Measurements from ENCODE around the gene ZDHHC1. TPM values are rescaled to one million over a fixed set of nuclear protein-coding genes. Genes with fewer than 3 reads are reported as not detected.

The ZDHHC1 gene, protein sequence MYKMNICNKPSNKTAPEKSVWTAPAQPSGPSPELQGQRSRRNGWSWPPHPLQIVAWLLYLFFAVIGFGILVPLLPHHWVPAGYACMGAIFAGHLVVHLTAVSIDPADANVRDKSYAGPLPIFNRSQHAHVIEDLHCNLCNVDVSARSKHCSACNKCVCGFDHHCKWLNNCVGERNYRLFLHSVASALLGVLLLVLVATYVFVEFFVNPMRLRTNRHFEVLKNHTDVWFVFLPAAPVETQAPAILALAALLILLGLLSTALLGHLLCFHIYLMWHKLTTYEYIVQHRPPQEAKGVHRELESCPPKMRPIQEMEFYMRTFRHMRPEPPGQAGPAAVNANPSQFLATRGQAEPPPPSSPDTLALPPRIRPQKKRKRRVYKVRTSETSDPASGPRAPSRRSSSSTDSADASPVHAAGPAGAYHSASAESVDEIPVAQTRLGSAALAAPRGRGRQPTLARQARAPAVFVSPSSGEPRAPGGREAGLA
- total RNA-seq (1 to 10 TPM in 1 of 2 donors, under 1 TPM in 1; 0.33 to 1.6 TPM), polyA plus RNA-seq (1 to 10 TPM in 1 of 2 donors, under 1 TPM in 1; 0.53 to 1.6 TPM)

DNA sequence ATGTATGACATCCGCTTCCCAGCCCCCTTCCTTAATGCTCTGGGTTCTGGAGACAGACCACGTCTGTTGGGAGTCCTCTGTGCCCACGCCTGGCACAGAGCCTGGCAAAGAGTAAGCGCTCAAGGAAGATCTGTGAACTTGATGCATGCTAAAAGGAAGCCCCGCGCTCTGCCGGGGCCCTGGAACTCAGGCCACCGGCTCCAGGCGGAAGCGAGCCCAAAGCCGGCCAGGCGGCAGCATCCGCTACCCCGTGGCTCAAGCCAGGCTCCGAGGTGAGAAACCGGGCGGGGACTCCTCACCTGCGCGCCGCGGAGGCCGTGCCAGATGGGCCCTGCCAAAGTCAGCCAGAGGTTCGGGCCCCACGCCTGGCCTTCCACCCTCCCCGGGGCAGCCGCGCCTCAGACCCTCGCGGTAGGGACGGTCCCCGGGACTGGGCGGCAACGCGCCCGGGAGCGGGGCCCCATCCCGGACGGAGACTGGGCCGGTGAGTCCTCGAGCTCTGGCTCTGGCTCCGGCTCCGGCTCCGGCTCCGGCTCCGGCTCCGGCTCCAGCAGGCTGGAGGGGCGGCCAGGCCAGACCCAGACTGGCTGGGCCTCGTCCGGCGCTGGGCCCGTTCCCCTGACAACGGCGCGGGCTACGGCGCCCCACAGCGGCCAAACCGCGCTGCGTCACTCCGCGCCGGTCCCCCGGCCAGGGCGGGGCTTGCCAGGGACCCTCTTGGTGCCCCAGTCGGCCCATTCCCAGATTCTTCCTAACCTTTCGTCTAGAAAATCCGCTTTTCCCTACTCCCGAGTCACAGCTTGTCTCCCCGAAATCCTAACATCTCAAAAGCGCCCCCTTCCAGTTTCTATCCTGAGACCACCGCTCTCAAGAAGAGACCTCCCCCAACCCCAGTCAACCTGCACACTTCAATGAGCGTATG, at the start of gene ZDHHC1:
TSS of gene ZDHHC1 (minus strand) at position 606 of the 922 bp plus-strand sequence. CDS start 8,702 bp downstream, outside the sequence.
- Histone ChIP-seq H3K4me3 (ENCODE audit: low read depth in 1 of 3, low read length in 3 of 3) (peak within 1 kb of the TSS; percentile 32 to 77 (median 43)), H3K4me1 (ENCODE audit: control insufficient read depth in 4 of 4, insufficient read depth in 4 of 4, low read length in 3 of 4) (peaks cover 5 to 10% (median 7%) of the 10 kb centered on the region in 4 donors), H3K9me3 (ENCODE audit: control insufficient read depth in 4 of 4, low read length in 3 of 4) (no peaks in the 10 kb centered on the region), H3K27me3 (ENCODE audit: control insufficient read depth in 4 of 4, insufficient read depth in 4 of 4, low read length in 3 of 4) (no peaks in the 10 kb centered on the region), H3K9ac (ENCODE audit: low read depth in 1 of 2, low read length in 2 of 2) (peak within 1 kb of the TSS; percentile 38 to 60), H3K36me3 (ENCODE audit: control insufficient read depth in 4 of 4, insufficient read depth in 3 of 4, low read depth in 1 of 4, low read length in 3 of 4) (no peaks in the 10 kb centered on the region), H3K27ac (ENCODE audit: low read depth in 1 of 2, low read length in 2 of 2) (peak within 1 kb of the TSS; percentile 26 to 65)
- TF ChIP-seq, protein P1, sequence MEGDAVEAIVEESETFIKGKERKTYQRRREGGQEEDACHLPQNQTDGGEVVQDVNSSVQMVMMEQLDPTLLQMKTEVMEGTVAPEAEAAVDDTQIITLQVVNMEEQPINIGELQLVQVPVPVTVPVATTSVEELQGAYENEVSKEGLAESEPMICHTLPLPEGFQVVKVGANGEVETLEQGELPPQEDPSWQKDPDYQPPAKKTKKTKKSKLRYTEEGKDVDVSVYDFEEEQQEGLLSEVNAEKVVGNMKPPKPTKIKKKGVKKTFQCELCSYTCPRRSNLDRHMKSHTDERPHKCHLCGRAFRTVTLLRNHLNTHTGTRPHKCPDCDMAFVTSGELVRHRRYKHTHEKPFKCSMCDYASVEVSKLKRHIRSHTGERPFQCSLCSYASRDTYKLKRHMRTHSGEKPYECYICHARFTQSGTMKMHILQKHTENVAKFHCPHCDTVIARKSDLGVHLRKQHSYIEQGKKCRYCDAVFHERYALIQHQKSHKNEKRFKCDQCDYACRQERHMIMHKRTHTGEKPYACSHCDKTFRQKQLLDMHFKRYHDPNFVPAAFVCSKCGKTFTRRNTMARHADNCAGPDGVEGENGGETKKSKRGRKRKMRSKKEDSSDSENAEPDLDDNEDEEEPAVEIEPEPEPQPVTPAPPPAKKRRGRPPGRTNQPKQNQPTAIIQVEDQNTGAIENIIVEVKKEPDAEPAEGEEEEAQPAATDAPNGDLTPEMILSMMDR (IDR thresholded peaks at IDR 0.05; ENCODE audit: low read depth, low read length, missing input control): peak; percentile 40
- TF ChIP-seq YY1 (IDR thresholded peaks at IDR 0.05) (no peak), RAD21 (IDR thresholded peaks at IDR 0.05) (peak; percentile 46 to 49)
- 3% methylated on average over 73 of the region's 73 CpGs for WGBS
- peak; percentile 56 for DNase-seq (ENCODE audit: low spot score)

DNA sequence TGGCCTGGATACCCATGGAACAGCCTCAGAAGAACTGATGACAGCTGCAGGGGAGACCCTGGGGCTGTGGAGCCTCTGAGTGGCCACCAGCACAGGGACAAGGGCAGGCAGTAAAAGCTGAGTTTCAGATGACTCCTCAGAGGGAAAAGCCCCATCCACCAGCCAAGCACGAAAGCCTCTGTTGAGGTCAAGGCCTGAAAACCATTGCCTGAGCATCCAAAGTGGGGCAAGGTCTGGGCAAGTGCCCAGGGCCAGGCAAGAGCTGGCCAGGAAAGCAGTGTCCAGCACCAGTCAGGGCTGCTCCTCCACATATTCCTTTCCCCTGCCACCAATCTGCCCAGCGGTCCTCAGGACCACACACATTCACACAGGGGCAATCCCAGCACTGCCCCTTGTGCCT, 48.3 kb upstream of the ZDHHC1 start:
- Histone ChIP-seq H3K4me1 (ENCODE audit: control insufficient read depth in 4 of 4, insufficient read depth in 4 of 4, low read length in 3 of 4) (peaks cover 16 to 46% (median 29%) of the 10 kb centered on the region in 4 donors), H3K27me3 (ENCODE audit: control insufficient read depth in 4 of 4, insufficient read depth in 4 of 4, low read length in 3 of 4) (no peaks in the 10 kb centered on the region), H3K4me3 (ENCODE audit: low read depth in 1 of 3, low read length in 3 of 3) (no peak overlapping the region), H3K27ac (ENCODE audit: low read depth in 1 of 2, low read length in 2 of 2) (no peak overlapping the region), H3K36me3 (ENCODE audit: control insufficient read depth in 4 of 4, insufficient read depth in 3 of 4, low read depth in 1 of 4, low read length in 3 of 4) (peaks cover 0 to 2% (median 0%) of the 10 kb centered on the region in 4 donors), H3K9ac (ENCODE audit: low read depth in 1 of 2, low read length in 2 of 2) (no peak overlapping the region), H3K9me3 (ENCODE audit: control insufficient read depth in 4 of 4, low read length in 3 of 4) (no peaks in the 10 kb centered on the region)
- no peak for DNase-seq (ENCODE audit: low spot score)
- TF ChIP-seq JUND (IDR thresholded peaks at IDR 0.05): no peak
- TF ChIP-seq, protein P2, sequence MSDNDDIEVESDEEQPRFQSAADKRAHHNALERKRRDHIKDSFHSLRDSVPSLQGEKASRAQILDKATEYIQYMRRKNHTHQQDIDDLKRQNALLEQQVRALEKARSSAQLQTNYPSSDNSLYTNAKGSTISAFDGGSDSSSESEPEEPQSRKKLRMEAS (IDR thresholded peaks at IDR 0.05): no peak
- WGBS: 58% methylated on average over 2 of the region's 2 CpGs

GRCh38 chr16:67463691-67464090, 47.4 kb upstream of the ZDHHC1 start:
- Histone ChIP-seq H3K4me1 (ENCODE audit: control insufficient read depth in 4 of 4, insufficient read depth in 4 of 4, low read length in 3 of 4) (peaks cover 22 to 52% (median 35%) of the 10 kb centered on the region in 4 donors), H3K27ac (ENCODE audit: low read depth in 1 of 2, low read length in 2 of 2) (no peak overlapping the region), H3K27me3 (ENCODE audit: control insufficient read depth in 4 of 4, insufficient read depth in 4 of 4, low read length in 3 of 4) (no peaks in the 10 kb centered on the region), H3K36me3 (ENCODE audit: control insufficient read depth in 4 of 4, insufficient read depth in 3 of 4, low read depth in 1 of 4, low read length in 3 of 4) (peaks cover 0 to 2% (median 0%) of the 10 kb centered on the region in 4 donors), H3K4me3 (ENCODE audit: low read depth in 1 of 3, low read length in 3 of 3) (no peak overlapping the region), H3K9ac (ENCODE audit: low read depth in 1 of 2, low read length in 2 of 2) (no peak overlapping the region), H3K9me3 (ENCODE audit: control insufficient read depth in 4 of 4, low read length in 3 of 4) (no peaks in the 10 kb centered on the region)
- WGBS: 95% methylated on average over 4 of the region's 4 CpGs
- DNase-seq (ENCODE audit: low spot score): no peak
- TF ChIP-seq FOXA1 (IDR thresholded peaks at IDR 0.05) (no peak), RXRA (IDR thresholded peaks at IDR 0.05) (no peak), EGR1 (IDR thresholded peaks at IDR 0.05; ENCODE audit: low read depth in 2 of 2) (no peak), SP1 (IDR thresholded peaks at IDR 0.05) (no peak), FOXA2 (IDR thresholded peaks at IDR 0.05) (no peak), GABPA (IDR thresholded peaks at IDR 0.05 in 1 of 2, conservative IDR thresholded peaks at IDR 0.05 in 1 of 2) (no peak), NR2F2 (IDR thresholded peaks at IDR 0.05) (no peak)
- TF ChIP-seq, protein P3, sequence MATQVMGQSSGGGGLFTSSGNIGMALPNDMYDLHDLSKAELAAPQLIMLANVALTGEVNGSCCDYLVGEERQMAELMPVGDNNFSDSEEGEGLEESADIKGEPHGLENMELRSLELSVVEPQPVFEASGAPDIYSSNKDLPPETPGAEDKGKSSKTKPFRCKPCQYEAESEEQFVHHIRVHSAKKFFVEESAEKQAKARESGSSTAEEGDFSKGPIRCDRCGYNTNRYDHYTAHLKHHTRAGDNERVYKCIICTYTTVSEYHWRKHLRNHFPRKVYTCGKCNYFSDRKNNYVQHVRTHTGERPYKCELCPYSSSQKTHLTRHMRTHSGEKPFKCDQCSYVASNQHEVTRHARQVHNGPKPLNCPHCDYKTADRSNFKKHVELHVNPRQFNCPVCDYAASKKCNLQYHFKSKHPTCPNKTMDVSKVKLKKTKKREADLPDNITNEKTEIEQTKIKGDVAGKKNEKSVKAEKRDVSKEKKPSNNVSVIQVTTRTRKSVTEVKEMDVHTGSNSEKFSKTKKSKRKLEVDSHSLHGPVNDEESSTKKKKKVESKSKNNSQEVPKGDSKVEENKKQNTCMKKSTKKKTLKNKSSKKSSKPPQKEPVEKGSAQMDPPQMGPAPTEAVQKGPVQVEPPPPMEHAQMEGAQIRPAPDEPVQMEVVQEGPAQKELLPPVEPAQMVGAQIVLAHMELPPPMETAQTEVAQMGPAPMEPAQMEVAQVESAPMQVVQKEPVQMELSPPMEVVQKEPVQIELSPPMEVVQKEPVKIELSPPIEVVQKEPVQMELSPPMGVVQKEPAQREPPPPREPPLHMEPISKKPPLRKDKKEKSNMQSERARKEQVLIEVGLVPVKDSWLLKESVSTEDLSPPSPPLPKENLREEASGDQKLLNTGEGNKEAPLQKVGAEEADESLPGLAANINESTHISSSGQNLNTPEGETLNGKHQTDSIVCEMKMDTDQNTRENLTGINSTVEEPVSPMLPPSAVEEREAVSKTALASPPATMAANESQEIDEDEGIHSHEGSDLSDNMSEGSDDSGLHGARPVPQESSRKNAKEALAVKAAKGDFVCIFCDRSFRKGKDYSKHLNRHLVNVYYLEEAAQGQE (IDR thresholded peaks at IDR 0.05): no peak
- TF ChIP-seq, protein P2 (IDR thresholded peaks at IDR 0.05): no peak
- TF ChIP-seq, protein P1 (IDR thresholded peaks at IDR 0.05; ENCODE audit: low read depth, low read length, missing input control): no peak
